ENCODE results near the gene LCORL.

- TF ChIP-seq, protein P1, sequence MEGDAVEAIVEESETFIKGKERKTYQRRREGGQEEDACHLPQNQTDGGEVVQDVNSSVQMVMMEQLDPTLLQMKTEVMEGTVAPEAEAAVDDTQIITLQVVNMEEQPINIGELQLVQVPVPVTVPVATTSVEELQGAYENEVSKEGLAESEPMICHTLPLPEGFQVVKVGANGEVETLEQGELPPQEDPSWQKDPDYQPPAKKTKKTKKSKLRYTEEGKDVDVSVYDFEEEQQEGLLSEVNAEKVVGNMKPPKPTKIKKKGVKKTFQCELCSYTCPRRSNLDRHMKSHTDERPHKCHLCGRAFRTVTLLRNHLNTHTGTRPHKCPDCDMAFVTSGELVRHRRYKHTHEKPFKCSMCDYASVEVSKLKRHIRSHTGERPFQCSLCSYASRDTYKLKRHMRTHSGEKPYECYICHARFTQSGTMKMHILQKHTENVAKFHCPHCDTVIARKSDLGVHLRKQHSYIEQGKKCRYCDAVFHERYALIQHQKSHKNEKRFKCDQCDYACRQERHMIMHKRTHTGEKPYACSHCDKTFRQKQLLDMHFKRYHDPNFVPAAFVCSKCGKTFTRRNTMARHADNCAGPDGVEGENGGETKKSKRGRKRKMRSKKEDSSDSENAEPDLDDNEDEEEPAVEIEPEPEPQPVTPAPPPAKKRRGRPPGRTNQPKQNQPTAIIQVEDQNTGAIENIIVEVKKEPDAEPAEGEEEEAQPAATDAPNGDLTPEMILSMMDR (IDR thresholded peaks at IDR 0.05; ENCODE audit: insufficient read depth, low read length) = no peak
- no peak for TF ChIP-seq POLR2AphosphoS5 (IDR thresholded peaks at IDR 0.05; ENCODE audit: low read depth)
- no peak for TF ChIP-seq REST (IDR thresholded peaks at IDR 0.05; ENCODE audit: insufficient replicate concordance, low read depth)
- no peak for TF ChIP-seq SPI1 (IDR thresholded peaks at IDR 0.05; ENCODE audit: borderline replicate concordance, low read depth)
- no peak for TF ChIP-seq GABPA (IDR thresholded peaks at IDR 0.05; ENCODE audit: low read depth)
These were observed 208.8 kb downstream of the LCORL start for GRCh38 chr4:17812801-17813200.
